SK-N-SH treated with all-trans-retinoic acid at 6 μM for 48 hours (cell line): Measurements from ENCODE around the gene POU2F3.

Experiments used
- ATAC-seq: fragments of 200-7000 bp; cut with Tn5 transposase; 3 replicates; pipeline ENCODE4 v1.9.1; 2020; ENCODE audit warnings: mild to moderate bottlenecking, moderate library complexity
- ARNTL ChIP-seq: fragments of 450-650 bp; formaldehyde crosslinking; IDR thresholded peaks from 2 replicates; pipeline ENCODE4 v1.5.0; 2020; ENCODE audit warnings: low read depth, mild to moderate bottlenecking, moderate library complexity, borderline replicate concordance
- BACH2 ChIP-seq: fragments of 250-450 bp; sonication (Bioruptor Pico); IDR thresholded peaks from 2 replicates; pipeline ENCODE4 v1.9.0; 2021; ENCODE audit warnings: mild to moderate bottlenecking, borderline replicate concordance
- ESRRG ChIP-seq: fragments of 250-450 bp; sonication (Bioruptor Pico); IDR thresholded peaks from 2 replicates; pipeline ENCODE4 v1.6.1; 2021; ENCODE audit warnings: mild to moderate bottlenecking
- GLIS3 ChIP-seq: fragments of 250-450 bp; sonication (Bioruptor Pico); IDR thresholded peaks from 2 replicates; pipeline ENCODE4 v1.5.0; 2020; ENCODE audit warnings: mild to moderate bottlenecking, moderate library complexity
- ISL1 ChIP-seq: fragments of 250-450 bp; sonication (Bioruptor Pico); IDR thresholded peaks from 2 replicates; pipeline ENCODE4 v2.1.2; 2022; ENCODE audit warnings: mild to moderate bottlenecking, moderate library complexity
- OSR1 ChIP-seq: fragments of 250-450 bp; sonication (Bioruptor Pico); IDR thresholded peaks from 2 replicates; pipeline ENCODE4 v1.8.0; 2022; ENCODE audit warnings: moderate library complexity, mild to moderate bottlenecking, inconsistent platforms
- PPARA ChIP-seq: fragments of 250-450 bp; sonication (Bioruptor Pico); IDR thresholded peaks from 2 replicates; pipeline ENCODE4 v1.5.0; 2020; ENCODE audit warnings: mild to moderate bottlenecking, borderline replicate concordance
- RARB ChIP-seq: fragments of 250-450 bp; sonication (Bioruptor Pico); IDR thresholded peaks from 2 replicates; pipeline ENCODE4 v1.8.0; 2021; ENCODE audit warnings: mild to moderate bottlenecking, moderate library complexity
- SNAI2 ChIP-seq: fragments of 250-450 bp; sonication (Bioruptor Pico); IDR thresholded peaks from 2 replicates; pipeline ENCODE4 v1.5.0; 2020; ENCODE audit warnings: mild to moderate bottlenecking, moderate library complexity
- TOX ChIP-seq: fragments of 250-450 bp; sonication (Bioruptor Pico); IDR thresholded peaks from 2 replicates; pipeline ENCODE4 v1.8.0; 2021; ENCODE audit warnings: mild to moderate bottlenecking, moderate library complexity, borderline replicate concordance
- ZFP3 ChIP-seq: fragments of 250-450 bp; sonication (Bioruptor Pico); IDR thresholded peaks from 2 replicates; pipeline ENCODE4 v1.5.0; 2020; ENCODE audit warnings: mild to moderate bottlenecking, moderate library complexity
- ZNF565 ChIP-seq: fragments of 450-650 bp; formaldehyde crosslinking; conservative IDR thresholded peaks from 2 replicates; pipeline ENCODE4 v1.5.0; 2020; ENCODE audit warnings: low read depth, mild to moderate bottlenecking, moderate library complexity
- ZNF70 ChIP-seq: fragments of 450-650 bp; formaldehyde crosslinking; IDR thresholded peaks from 2 replicates; pipeline ENCODE4 v1.5.0; 2020; ENCODE audit warnings: mild to moderate bottlenecking, moderate library complexity
- ZNF8 ChIP-seq: fragments of 450-650 bp; formaldehyde crosslinking; IDR thresholded peaks from 2 replicates; pipeline ENCODE4 v1.5.0; 2020; ENCODE audit warnings: mild to moderate bottlenecking, moderate library complexity
- TF ChIP-seq, protein P1 (sequence below): fragments of 250-450 bp; sonication (Bioruptor Pico); IDR thresholded peaks from 2 replicates; pipeline ENCODE4 v1.5.1; 2021; ENCODE audit warnings: mild to moderate bottlenecking, moderate library complexity
- TF ChIP-seq, protein P2 (sequence below): fragments of 250-450 bp; sonication (Bioruptor Pico); IDR thresholded peaks from 2 replicates; pipeline ENCODE4 v1.5.1; 2020; ENCODE audit warnings: low read depth, mild to moderate bottlenecking, moderate library complexity
- TF ChIP-seq, protein P3 (sequence below): fragments of 250-450 bp; sonication (Bioruptor Pico); IDR thresholded peaks from 2 replicates; pipeline ENCODE4 v1.5.0; 2020; ENCODE audit warnings: mild to moderate bottlenecking, moderate library complexity
- TF ChIP-seq, protein P4 (sequence below): fragments of 250-450 bp; sonication (Bioruptor Pico); IDR thresholded peaks from 2 replicates; pipeline ENCODE4 v1.8.0; 2020; ENCODE audit warnings: mild to moderate bottlenecking, moderate library complexity, borderline replicate concordance

POU2F3 gene

DNA sequence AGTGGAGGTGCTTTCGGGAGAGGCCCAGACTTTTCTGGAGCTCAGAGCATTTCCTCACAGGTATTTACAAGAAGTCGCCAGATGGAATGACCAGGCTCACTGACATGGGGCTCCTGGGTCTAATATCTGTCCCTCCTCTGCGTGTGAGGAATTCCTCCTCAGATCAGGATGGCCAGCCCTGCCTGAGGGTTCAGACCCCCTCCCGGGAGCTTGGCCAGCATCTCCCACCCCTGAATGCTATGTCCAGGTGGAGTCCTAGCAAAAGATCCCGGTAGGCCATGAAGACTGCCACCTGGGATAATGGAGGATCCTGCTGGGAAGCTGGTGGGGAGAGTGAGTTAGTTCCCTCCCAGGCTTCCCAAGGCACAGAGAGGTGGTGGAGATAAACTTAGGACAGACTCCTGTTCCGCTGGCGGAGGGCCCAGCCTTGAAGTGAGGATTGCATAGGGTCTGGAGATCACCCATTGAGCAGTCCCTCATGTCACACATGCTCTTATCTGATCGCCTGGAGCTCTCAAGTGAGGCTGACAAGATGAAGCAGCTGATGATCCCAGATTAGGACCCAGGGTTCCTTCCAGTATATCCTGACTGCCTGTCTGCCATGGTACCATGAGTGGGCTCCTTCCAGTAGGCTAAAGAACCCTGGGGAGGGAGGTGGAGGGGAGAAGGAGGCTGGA is 23.4 kb upstream of the POU2F3 start:
- no peak for ATAC-seq
- TF ChIP-seq, protein P1, sequence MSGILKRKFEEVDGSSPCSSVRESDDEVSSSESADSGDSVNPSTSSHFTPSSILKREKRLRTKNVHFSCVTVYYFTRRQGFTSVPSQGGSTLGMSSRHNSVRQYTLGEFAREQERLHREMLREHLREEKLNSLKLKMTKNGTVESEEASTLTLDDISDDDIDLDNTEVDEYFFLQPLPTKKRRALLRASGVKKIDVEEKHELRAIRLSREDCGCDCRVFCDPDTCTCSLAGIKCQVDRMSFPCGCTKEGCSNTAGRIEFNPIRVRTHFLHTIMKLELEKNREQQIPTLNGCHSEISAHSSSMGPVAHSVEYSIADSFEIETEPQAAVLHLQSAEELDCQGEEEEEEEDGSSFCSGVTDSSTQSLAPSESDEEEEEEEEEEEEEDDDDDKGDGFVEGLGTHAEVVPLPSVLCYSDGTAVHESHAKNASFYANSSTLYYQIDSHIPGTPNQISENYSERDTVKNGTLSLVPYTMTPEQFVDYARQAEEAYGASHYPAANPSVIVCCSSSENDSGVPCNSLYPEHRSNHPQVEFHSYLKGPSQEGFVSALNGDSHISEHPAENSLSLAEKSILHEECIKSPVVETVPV = no peak
- no peak for TF ChIP-seq BACH2 (CRISPR knock-in tag)

DNA sequence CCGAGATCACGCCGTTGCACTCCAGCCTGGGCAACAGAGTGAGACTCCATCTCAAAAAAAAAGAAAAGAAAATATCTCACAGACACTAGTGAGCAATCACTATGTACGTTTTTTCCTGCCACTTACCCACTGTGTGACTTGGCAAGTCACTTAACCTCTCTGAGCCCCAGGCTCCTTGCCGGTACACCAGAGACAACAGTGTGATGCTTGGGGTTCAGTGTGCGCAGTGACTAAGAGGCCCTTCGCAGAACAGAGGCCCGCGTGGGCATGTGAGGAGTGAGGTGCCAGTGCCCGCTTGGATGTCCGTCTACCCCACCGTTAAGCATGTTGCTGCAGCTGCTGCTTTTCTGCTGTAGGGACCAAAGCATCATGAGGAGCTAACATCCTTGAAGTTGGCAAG is 22.4 kb upstream of the POU2F3 start:
- TF ChIP-seq, protein P2, sequence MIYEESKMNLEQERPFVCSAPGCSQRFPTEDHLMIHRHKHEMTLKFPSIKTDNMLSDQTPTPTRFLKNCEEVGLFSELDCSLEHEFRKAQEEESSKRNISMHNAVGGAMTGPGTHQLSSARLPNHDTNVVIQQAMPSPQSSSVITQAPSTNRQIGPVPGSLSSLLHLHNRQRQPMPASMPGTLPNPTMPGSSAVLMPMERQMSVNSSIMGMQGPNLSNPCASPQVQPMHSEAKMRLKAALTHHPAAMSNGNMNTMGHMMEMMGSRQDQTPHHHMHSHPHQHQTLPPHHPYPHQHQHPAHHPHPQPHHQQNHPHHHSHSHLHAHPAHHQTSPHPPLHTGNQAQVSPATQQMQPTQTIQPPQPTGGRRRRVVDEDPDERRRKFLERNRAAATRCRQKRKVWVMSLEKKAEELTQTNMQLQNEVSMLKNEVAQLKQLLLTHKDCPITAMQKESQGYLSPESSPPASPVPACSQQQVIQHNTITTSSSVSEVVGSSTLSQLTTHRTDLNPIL (CRISPR knock-in tag) = no peak
- no peak for TF ChIP-seq GLIS3
- TF ChIP-seq OSR1 = no peak
- TF ChIP-seq PPARA (CRISPR knock-in tag) = no peak
- TF ChIP-seq ZNF565 (CRISPR knock-in tag) = no peak
- no peak for TF ChIP-seq ISL1 (CRISPR knock-in tag)
- TF ChIP-seq ZNF8 = no peak
- no peak for TF ChIP-seq ZNF70 (CRISPR knock-in tag)
- TF ChIP-seq, protein P1 = no peak
- no peak for TF ChIP-seq ESRRG
- no peak for TF ChIP-seq SNAI2 (CRISPR knock-in tag)
- TF ChIP-seq, protein P3, sequence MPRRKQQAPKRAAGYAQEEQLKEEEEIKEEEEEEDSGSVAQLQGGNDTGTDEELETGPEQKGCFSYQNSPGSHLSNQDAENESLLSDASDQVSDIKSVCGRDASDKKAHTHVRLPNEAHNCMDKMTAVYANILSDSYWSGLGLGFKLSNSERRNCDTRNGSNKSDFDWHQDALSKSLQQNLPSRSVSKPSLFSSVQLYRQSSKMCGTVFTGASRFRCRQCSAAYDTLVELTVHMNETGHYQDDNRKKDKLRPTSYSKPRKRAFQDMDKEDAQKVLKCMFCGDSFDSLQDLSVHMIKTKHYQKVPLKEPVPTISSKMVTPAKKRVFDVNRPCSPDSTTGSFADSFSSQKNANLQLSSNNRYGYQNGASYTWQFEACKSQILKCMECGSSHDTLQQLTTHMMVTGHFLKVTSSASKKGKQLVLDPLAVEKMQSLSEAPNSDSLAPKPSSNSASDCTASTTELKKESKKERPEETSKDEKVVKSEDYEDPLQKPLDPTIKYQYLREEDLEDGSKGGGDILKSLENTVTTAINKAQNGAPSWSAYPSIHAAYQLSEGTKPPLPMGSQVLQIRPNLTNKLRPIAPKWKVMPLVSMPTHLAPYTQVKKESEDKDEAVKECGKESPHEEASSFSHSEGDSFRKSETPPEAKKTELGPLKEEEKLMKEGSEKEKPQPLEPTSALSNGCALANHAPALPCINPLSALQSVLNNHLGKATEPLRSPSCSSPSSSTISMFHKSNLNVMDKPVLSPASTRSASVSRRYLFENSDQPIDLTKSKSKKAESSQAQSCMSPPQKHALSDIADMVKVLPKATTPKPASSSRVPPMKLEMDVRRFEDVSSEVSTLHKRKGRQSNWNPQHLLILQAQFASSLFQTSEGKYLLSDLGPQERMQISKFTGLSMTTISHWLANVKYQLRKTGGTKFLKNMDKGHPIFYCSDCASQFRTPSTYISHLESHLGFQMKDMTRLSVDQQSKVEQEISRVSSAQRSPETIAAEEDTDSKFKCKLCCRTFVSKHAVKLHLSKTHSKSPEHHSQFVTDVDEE (CRISPR knock-in tag) = no peak
- TF ChIP-seq, protein P4, sequence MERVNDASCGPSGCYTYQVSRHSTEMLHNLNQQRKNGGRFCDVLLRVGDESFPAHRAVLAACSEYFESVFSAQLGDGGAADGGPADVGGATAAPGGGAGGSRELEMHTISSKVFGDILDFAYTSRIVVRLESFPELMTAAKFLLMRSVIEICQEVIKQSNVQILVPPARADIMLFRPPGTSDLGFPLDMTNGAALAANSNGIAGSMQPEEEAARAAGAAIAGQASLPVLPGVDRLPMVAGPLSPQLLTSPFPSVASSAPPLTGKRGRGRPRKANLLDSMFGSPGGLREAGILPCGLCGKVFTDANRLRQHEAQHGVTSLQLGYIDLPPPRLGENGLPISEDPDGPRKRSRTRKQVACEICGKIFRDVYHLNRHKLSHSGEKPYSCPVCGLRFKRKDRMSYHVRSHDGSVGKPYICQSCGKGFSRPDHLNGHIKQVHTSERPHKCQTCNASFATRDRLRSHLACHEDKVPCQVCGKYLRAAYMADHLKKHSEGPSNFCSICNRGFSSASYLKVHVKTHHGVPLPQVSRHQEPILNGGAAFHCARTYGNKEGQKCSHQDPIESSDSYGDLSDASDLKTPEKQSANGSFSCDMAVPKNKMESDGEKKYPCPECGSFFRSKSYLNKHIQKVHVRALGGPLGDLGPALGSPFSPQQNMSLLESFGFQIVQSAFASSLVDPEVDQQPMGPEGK (CRISPR knock-in tag) = no peak
- TF ChIP-seq RARB (CRISPR knock-in tag) = no peak
- no peak for ATAC-seq

DNA sequence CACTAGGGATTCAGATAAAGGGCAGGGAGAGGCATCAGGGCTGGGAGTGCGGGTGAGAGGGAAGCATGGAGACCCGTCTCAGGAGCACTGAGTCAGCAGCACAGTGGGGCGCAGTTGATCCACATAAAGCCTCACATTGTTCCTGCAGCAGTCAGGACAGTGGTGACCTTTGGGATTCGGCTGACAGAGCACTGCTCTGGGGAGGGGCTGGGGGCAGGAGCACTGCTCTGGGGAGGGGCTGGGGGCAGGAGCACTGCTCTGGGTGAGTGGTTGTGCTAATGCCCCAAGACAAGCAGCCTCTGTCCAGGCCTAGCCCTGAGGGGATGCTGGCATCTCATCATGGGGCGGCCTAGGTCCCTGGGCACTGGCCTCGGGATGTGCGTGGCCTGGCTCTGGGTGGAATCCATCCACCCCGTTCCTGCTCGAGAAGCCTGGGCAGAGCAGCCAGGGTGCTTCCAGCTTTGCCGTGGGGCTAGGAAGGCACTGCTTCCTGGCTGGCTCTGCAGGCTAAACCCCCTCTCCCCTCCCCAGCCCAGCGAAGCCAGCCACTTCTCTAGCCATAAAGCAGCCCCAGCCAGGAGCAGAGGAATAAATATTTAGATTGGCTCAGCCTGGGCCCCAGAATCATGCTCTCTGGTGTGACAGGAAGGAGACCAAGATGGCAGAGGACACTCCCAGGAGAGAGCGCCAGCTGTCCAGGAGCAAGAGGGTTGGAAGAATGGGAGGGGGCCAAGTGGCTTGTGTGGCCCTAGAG is 21.8 kb upstream of the POU2F3 start:
- no peak for ATAC-seq
- TF ChIP-seq RARB (CRISPR knock-in tag) (no peak), ARNTL (CRISPR knock-in tag) (no peak), ZNF565 (CRISPR knock-in tag) (no peak), ZNF8 (no peak)
- TF ChIP-seq, protein P1 = no peak

DNA sequence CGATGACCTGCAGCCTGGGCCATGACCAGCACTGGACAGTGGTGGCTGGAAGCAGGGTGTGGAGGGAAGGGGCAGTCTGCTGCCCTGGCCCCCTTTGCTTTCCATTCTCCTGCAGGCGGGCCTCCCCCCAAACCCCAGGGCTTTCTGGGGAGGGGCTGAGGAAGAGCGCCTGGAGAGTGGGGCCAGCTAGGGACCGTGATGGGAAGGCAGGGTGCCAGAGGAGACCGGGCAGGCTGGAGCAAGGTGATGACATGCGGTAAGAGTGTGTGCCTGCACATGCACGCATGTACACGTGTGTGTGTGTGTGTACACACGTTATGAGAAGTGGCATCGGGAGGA is 21.3 kb upstream of the POU2F3 start:
- ATAC-seq = no peak
- TF ChIP-seq ZFP3 (CRISPR knock-in tag) (no peak), PPARA (CRISPR knock-in tag) (no peak), ESRRG (no peak), ARNTL (CRISPR knock-in tag) (no peak), TOX (CRISPR knock-in tag) (no peak), BACH2 (CRISPR knock-in tag) (no peak), SNAI2 (CRISPR knock-in tag) (no peak)
- TF ChIP-seq, protein P3 (CRISPR knock-in tag) = no peak
- TF ChIP-seq, protein P2 (CRISPR knock-in tag) = no peak
